ENCODE results near the gene HS1BP3. TPM values are rescaled to one million over a fixed set of nuclear protein-coding genes. Genes with fewer than 3 reads are reported as not detected.

The HS1BP3 gene
- total RNA-seq, 1 experiment from 2014 or later = 17.1 TPM

GRCh38 chr2:20577495-20578235, 73.2 kb downstream of the HS1BP3 start:
- H4K20me1 ChIP-seq (ENCODE audit: insufficient read depth) = no peaks in the 10 kb centered on the region
- no peak overlapping the region for H2AFZ ChIP-seq (ENCODE audit: low read depth, low read length, poor library complexity, severe bottlenecking)
- intact Hi-C loops (cut with micrococcal nuclease) = no loop called here
- H3K9me3 ChIP-seq (ENCODE audit: control insufficient read depth in 1 of 2, insufficient read depth in 1 of 2, low read depth in 1 of 2, low read length in 2 of 2) = peaks cover 0 to 5% of the 10 kb centered on the region in 2 experiments; a peak in 1 of 4 replicates
- no peak for TF ChIP-seq EZH2 (IDR thresholded peaks at IDR 0.05)
- TF ChIP-seq ELF1 (IDR thresholded peaks at IDR 0.05; ENCODE audit: borderline replicate concordance, low read depth) = no peak
- no peak for TF ChIP-seq MAX (IDR thresholded peaks at IDR 0.05)
- no peaks in the 10 kb centered on the region for H3K27me3 ChIP-seq (ENCODE audit: insufficient read depth, low read length)
- H3K36me3 ChIP-seq (ENCODE audit: control insufficient read depth in 1 of 2, insufficient read depth in 2 of 2, low read length in 2 of 2) = no peaks in the 10 kb centered on the region
- ChIA-PET CTCF (no interaction called here), RAD21 (ENCODE audit: low non-redundant PET in 1 of 2, low total read pairs in 2 of 2, uncharacterized antibody in 2 of 2, unreplicated experiment in 2 of 2) (no interaction called here), POLR2A (interaction anchor here (1.4 to 5.8 kb wide), 2 partner anchors 10 to 129 kb away, joined by 3 to 70 read pairs; partner anchors contain the start of gene RHOB)
- no peak overlapping the region; the same call in 1 of the 2 replicates for H3K9ac ChIP-seq (ENCODE audit: low read length)
- ATAC-seq = no peak
- no peaks in the 10 kb centered on the region for H3K79me2 ChIP-seq (ENCODE audit: insufficient read depth, low read length)
- H3K4me2 ChIP-seq (ENCODE audit: low read length) = peak overlapping the region; percentile 59; the same call in 1 of the 2 replicates
- peaks cover 34 to 49% of the 10 kb centered on the region in 2 experiments for H3K4me1 ChIP-seq (ENCODE audit: control insufficient read depth in 1 of 2, insufficient read depth in 2 of 2, low read length in 2 of 2)
- no TSS peak for BruUV-seq (replicated peaks)
- DNase-seq (ENCODE audit: low read depth, low spot score) = no peak
- no peak overlapping the region for H3K4me3 ChIP-seq (replicated peaks in 1 of 2; ENCODE audit: low read depth in 1 of 2, low read length in 2 of 2)
- H3K27ac ChIP-seq (ENCODE audit: low read depth, low read length) = peak overlapping the region; percentile 80
- H3K9me2 ChIP-seq (ENCODE audit: insufficient read depth) = no peaks in the 10 kb centered on the region

- Histone ChIP-seq H3K4me3 (replicated peaks in 1 of 2; ENCODE audit: low read depth in 1 of 2, low read length in 2 of 2) (no peak overlapping the region), H3K9ac (ENCODE audit: low read length) (no peak overlapping the region), H4K20me1 (ENCODE audit: insufficient read depth) (no peaks in the 10 kb centered on the region), H3K27ac (ENCODE audit: low read depth, low read length) (no peak overlapping the region), H2AFZ (ENCODE audit: low read depth, low read length, poor library complexity, severe bottlenecking) (no peak overlapping the region), H3K4me1 (ENCODE audit: control insufficient read depth in 1 of 2, insufficient read depth in 2 of 2, low read length in 2 of 2) (peaks cover 34 to 45% of the 10 kb centered on the region in 2 experiments), H3K9me2 (ENCODE audit: insufficient read depth) (no peaks in the 10 kb centered on the region), H3K79me2 (ENCODE audit: insufficient read depth, low read length) (no peaks in the 10 kb centered on the region), H3K36me3 (ENCODE audit: control insufficient read depth in 1 of 2, insufficient read depth in 2 of 2, low read length in 2 of 2) (no peaks in the 10 kb centered on the region), H3K9me3 (ENCODE audit: control insufficient read depth in 1 of 2, insufficient read depth in 1 of 2, low read depth in 1 of 2, low read length in 2 of 2) (peaks cover 0 to 3% of the 10 kb centered on the region in 2 experiments; a peak in 1 of 4 replicates), H3K27me3 (ENCODE audit: insufficient read depth, low read length) (no peaks in the 10 kb centered on the region), H3K4me2 (ENCODE audit: low read length) (no peak overlapping the region)
- no peak for DNase-seq (ENCODE audit: low read depth, low spot score)
- no TSS peak for BruUV-seq (replicated peaks)
- ChIA-PET POLR2A (interaction anchor here (1.4 to 5.8 kb wide), 2 partner anchors 9 to 128 kb away, joined by 3 to 70 read pairs; partner anchors contain the start of gene RHOB), CTCF (no interaction called here), RAD21 (ENCODE audit: low non-redundant PET in 1 of 2, low total read pairs in 2 of 2, uncharacterized antibody in 2 of 2, unreplicated experiment in 2 of 2) (no interaction called here)
- no peak for ATAC-seq
- intact Hi-C loops (cut with micrococcal nuclease) = no loop called here
- TF ChIP-seq SRF (IDR thresholded peaks at IDR 0.05; ENCODE audit: low read depth) = no peak
- no peak for TF ChIP-seq EZH2phosphoT487 (IDR thresholded peaks at IDR 0.05; ENCODE audit: borderline replicate concordance)
- no peak for TF ChIP-seq CTCF (IDR thresholded peaks at IDR 0.05 in 2 of 3, conservative IDR thresholded peaks at IDR 0.05 in 1 of 3; ENCODE audit: borderline replicate concordance in 1 of 3, insufficient read depth in 1 of 3, low read depth in 2 of 3, low read length in 2 of 3)
- TF ChIP-seq ZBTB33 (IDR thresholded peaks at IDR 0.05; ENCODE audit: extremely low read depth, insufficient replicate concordance, low read length) = no peak
- no peak for TF ChIP-seq SP1 (IDR thresholded peaks at IDR 0.05; ENCODE audit: low read depth)
Observed at GRCh38 chr2:20576598-20577115, 74.2 kb downstream of the HS1BP3 start.

Measured in HCT116 (cell line).